NB4 (cell line): Measurements from ENCODE around the gene DCTN3.
A peak's percentile ranks its signal among the peaks of the same experiment; 100 is the strongest.

ENCODE experiments used
- DNase-seq: peaks from one replicate; pipeline ENCODE4 v3.0.0; 2010; ENCODE audit warnings: low read depth
- H3K4me3 ChIP-seq: one replicate; pipeline ENCODE4 v1.5.1; 2011; ENCODE audit warnings: mild to moderate bottlenecking, low read depth, low read length, moderate library complexity
- CTCF ChIP-seq: IDR thresholded peaks from one replicate; pipeline ENCODE4 v1.5.1; 2012; ENCODE audit warnings: low read depth, low read length
- MAX ChIP-seq: IDR thresholded peaks from 2 replicates; pipeline ENCODE4 v1.6.1; 2011; ENCODE audit warnings: low read depth, low read length
- MYC ChIP-seq: IDR thresholded peaks from 2 replicates; pipeline ENCODE4 v1.6.1; 2011; ENCODE audit warnings: low read depth, low read length
- POLR2A ChIP-seq: IDR thresholded peaks from 2 replicates; pipeline ENCODE4 v1.6.1; 2011; ENCODE audit warnings: mild to moderate bottlenecking; ENCODE audit not compliant: insufficient read length; ENCODE audit errors: extremely low read depth

Gene DCTN3

GRCh38 chr9:34662526-34663302 is 42.4 kb upstream of the DCTN3 start, which contains the start of gene CCL27:
CCL27 (minus strand) TSS chr9:34662657; CDS start chr9:34662633, 24 bp downstream.
- H3K4me3 ChIP-seq: no peak within 1 kb of the TSS
- TF ChIP-seq CTCF: no peak
- TF ChIP-seq MAX: no peak
- TF ChIP-seq MYC: no peak
- TF ChIP-seq POLR2A: no peak
- no peak for DNase-seq

GRCh38 chr9:34659592-34660253 is 39.4 kb upstream of the DCTN3 start:
- H3K4me3 ChIP-seq: no peak overlapping the region
- TF ChIP-seq POLR2A (no peak), MYC (no peak)
- DNase-seq: peak; percentile 40

GRCh38 chr9:34658461-34658860 is 38.2 kb upstream of the DCTN3 start:
- no peak overlapping the region for H3K4me3 ChIP-seq
- TF ChIP-seq MAX: no peak
- DNase-seq: no peak

- DNase-seq: no peak
- no peak for TF ChIP-seq POLR2A
- TF ChIP-seq CTCF: no peak
- TF ChIP-seq MAX: no peak
- no peak overlapping the region for H3K4me3 ChIP-seq
Measured at GRCh38 chr9:34656992-34657391, 36.7 kb upstream of the DCTN3 start.

GRCh38 chr9:34655394-34655793 is 35.1 kb upstream of the DCTN3 start:
- no peak for TF ChIP-seq MAX
- no peak for TF ChIP-seq POLR2A
- no peak for DNase-seq
- no peak overlapping the region for H3K4me3 ChIP-seq

GRCh38 chr9:34654323-34655051 is 34.2 kb upstream of the DCTN3 start:
- no peak overlapping the region for H3K4me3 ChIP-seq
- DNase-seq: no peak
- no peak for TF ChIP-seq POLR2A
- no peak for TF ChIP-seq CTCF
- no peak for TF ChIP-seq MAX
- no peak for TF ChIP-seq MYC
